Measurements from ENCODE around the gene PCMT1. TPM values are rescaled to one million over a fixed set of nuclear protein-coding genes. Genes with fewer than 3 reads are reported as not detected.

PCMT1 gene
- total and polyA plus RNA-seq, 2 of the 13 experiments (the other 11 are each of a cell fraction or from before 2014, with no cell fraction given): 112 to 169 TPM

GRCh38 chr6:149831308-149831820, 81.8 kb downstream of the PCMT1 start (continued):
- TF ChIP-seq THAP7 (CRISPR knock-in tag; IDR thresholded peaks at IDR 0.05) (no peak), ZMYM2 (CRISPR knock-in tag; IDR thresholded peaks at IDR 0.05) (no peak), XBP1 (CRISPR knock-in tag; IDR thresholded peaks at IDR 0.05) (no peak), ZBTB43 (CRISPR knock-in tag; conservative IDR thresholded peaks at IDR 0.05) (peak; percentile 24; the same call in 1 of the 2 replicates), FOXO1 (CRISPR knock-in tag; IDR thresholded peaks at IDR 0.05) (peak; percentile 66), PRMT3 (CRISPR knock-in tag; IDR thresholded peaks at IDR 0.05; ENCODE audit: borderline replicate concordance, low read depth) (no peak), KLF11 (CRISPR knock-in tag; IDR thresholded peaks at IDR 0.05) (no peak), ZNF333 (CRISPR knock-in tag; IDR thresholded peaks at IDR 0.05; ENCODE audit: borderline replicate concordance) (no peak), SIN3B (IDR thresholded peaks at IDR 0.05; ENCODE audit: low read length) (no peak), ZNF740 (CRISPR knock-in tag; IDR thresholded peaks at IDR 0.05) (no peak), POLR2AphosphoS5 (IDR thresholded peaks at IDR 0.05; ENCODE audit: low read depth, low read length) (no peak), ZNF598 (CRISPR knock-in tag; IDR thresholded peaks at IDR 0.05; ENCODE audit: borderline replicate concordance) (0 out of 2 replicates have a peak, but pooled peaks have one; percentile 26), TOPORS (CRISPR knock-in tag; IDR thresholded peaks at IDR 0.05) (no peak), ZNF446 (CRISPR knock-in tag; IDR thresholded peaks at IDR 0.05) (no peak), RBFOX2 (IDR thresholded peaks at IDR 0.05; ENCODE audit: low read depth, low read length) (no peak), GPN1 (CRISPR knock-in tag; IDR thresholded peaks at IDR 0.05; ENCODE audit: borderline replicate concordance) (no peak), HOXA5 (CRISPR knock-in tag; IDR thresholded peaks at IDR 0.05) (no peak), ZMAT5 (CRISPR knock-in tag; IDR thresholded peaks at IDR 0.05; ENCODE audit: borderline replicate concordance, low read depth) (no peak), E2F5 (CRISPR knock-in tag; conservative IDR thresholded peaks at IDR 0.05) (no peak), ZZZ3 (CRISPR knock-in tag; IDR thresholded peaks at IDR 0.05; ENCODE audit: borderline replicate concordance) (no peak; the same call in 1 of the 2 replicates), YEATS4 (CRISPR knock-in tag; IDR thresholded peaks at IDR 0.05; ENCODE audit: borderline replicate concordance) (no peak), GMEB1 (CRISPR knock-in tag; IDR thresholded peaks at IDR 0.05; ENCODE audit: borderline replicate concordance) (peak; percentile 41; the same call in 1 of the 2 replicates), BHLHE40 (IDR thresholded peaks at IDR 0.05; ENCODE audit: low read length) (no peak), ZNF235 (CRISPR knock-in tag; IDR thresholded peaks at IDR 0.05; ENCODE audit: borderline replicate concordance) (no peak), ZNF253 (CRISPR knock-in tag; IDR thresholded peaks at IDR 0.05; ENCODE audit: borderline replicate concordance) (no peak)
